ENCODE measurements around the gene NUTM2G. TPM values are rescaled to one million over a fixed set of nuclear protein-coding genes. Genes with fewer than 3 reads are reported as not detected.
"Not testable (repeated sequence)": the region's sequence is repeated elsewhere in the genome, so short reads cannot be mapped to it uniquely, and the experiment has no call there.

NUTM2G gene
- total RNA-seq, 8 experiments from 2014 or later = 0.55 to 3.6 (median 0.90) TPM

DNA sequence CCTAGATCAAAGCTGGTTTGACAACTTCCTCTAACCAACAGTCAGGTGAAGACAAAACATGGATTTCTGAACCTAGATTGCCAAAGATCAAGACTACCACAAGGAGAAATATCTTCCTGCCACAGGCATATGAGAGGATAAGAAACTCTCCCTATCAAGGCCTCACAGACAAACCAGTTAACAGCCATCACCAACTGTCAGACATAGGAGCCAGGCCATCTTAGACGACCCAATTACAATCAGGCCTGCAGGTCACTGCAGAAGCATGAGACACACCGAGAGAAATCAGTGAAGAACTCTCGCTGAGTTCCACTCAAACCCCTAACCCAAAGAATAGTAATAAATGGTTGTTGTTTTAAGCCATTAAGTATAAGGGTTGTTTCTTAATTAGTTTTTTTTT lies 45.4 kb downstream of the NUTM2G start:
- H3K4me3 ChIP-seq; H3K27ac ChIP-seq; ATAC-seq (replicated peaks in 6 of 8); H3K4me1 ChIP-seq (replicated peaks in 1 of 2); in situ Hi-C loops (cut with MboI; ENCODE audit: low pct_unique_long_range_greater_than_20kb in 2 of 9, low sequenced_read_pairs in 9 of 9, unreplicated experiment in 9 of 9): not testable (repeated sequence)
- WGBS, 10 experiments = 94 to 100% methylated on average over 1 to 3 of the region's 3 CpGs; no CpG with 5 or more reads in 8 of the 10 experiments

DNA sequence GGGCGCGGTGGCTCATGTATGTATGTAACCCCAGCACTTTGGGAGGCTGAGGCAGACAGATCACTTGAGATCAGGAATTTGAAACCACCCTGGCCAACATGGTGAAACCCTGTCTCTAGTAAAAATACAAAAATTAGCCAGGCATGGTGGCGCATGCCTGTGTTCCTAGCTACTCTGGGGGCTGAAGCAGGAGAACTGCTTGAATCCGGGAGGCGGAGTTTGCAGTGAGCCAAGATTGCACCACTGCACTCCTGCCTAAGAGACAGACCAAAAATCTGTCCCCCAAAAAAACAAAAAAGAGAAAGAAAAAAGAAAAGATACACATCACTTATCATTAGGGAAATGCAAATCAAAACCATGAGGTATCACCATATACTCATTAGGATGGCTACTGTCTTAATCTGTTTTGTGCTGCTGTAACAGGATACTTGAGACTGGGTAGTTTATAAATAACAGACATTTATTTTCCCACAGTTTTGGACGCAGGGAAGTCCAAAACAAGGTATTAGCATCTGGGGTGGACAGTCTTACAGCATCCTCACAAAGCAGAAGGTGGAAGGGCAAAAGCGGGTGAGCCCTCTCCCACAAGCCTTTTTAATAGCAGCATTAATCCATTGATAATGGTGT lies 55.0 kb downstream of the NUTM2G start:
- in situ Hi-C loops (cut with MboI; ENCODE audit: low pct_unique_long_range_greater_than_20kb in 2 of 9, low sequenced_read_pairs in 9 of 9, unreplicated experiment in 9 of 9); H3K4me1 ChIP-seq (replicated peaks in 1 of 2); ATAC-seq (replicated peaks in 6 of 8); H3K4me3 ChIP-seq; H3K27ac ChIP-seq: not testable (repeated sequence)
- 83 to 100% (median 98%) methylated on average over 1 to 4 of the region's 7 CpGs; no CpG with 5 or more reads in 6 of the 10 experiments for WGBS, 10 experiments

DNA sequence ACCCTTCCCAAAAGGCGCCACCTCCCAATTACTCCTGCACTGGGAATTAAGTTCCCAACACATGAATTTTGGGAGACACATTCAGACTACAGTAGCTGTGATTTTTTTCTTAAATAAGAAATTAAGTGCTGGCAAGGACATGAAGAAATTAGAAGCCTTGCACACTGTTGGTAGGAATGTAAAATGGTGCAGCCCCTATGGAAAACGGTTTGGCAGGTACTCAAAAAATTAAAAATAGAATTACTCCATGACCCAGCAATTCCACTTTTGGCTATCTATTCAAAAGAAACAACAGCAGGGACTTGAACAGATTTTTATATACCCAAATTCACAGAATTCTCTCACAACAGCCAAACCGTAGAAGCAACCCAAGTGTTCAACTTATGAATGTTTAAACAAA lies 55.5 kb downstream of the NUTM2G start:
- H3K4me1 ChIP-seq (replicated peaks in 1 of 2); ATAC-seq (replicated peaks in 6 of 8); H3K27ac ChIP-seq; in situ Hi-C loops (cut with MboI; ENCODE audit: low pct_unique_long_range_greater_than_20kb in 2 of 9, low sequenced_read_pairs in 9 of 9, unreplicated experiment in 9 of 9); H3K4me3 ChIP-seq: not testable (repeated sequence)
- WGBS, 10 experiments = 80 to 100% (median 100%) methylated on average over 1 of the region's 3 CpGs; no CpG with 5 or more reads in 5 of the 10 experiments

DNA sequence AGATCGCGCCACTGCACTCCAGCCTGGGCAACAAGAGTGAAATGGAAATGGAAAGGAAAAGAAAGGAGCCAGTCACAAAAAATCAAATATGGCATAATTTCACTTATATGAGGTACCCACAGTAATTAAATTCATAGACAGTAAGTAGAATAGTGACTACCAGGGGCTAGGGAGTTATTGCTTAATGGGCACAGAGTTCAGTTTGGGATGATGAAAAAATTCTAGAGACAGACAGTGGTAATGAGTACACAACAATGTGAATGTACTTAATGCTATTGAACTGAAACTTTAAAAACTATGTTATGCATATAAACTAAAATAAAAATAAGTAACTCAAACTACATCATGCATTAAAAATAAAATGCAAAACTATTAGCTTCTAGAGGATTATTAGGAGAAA lies 56.2 kb downstream of the NUTM2G start:
- H3K4me3 ChIP-seq; in situ Hi-C loops (cut with MboI; ENCODE audit: low pct_unique_long_range_greater_than_20kb in 2 of 9, low sequenced_read_pairs in 9 of 9, unreplicated experiment in 9 of 9); H3K4me1 ChIP-seq (replicated peaks in 1 of 2); ATAC-seq (replicated peaks in 6 of 8); H3K27ac ChIP-seq: not testable (repeated sequence)
- WGBS, 10 experiments = 100% methylated on average over 1 of the region's 2 CpGs; no CpG with 5 or more reads in 9 of the 10 experiments

Other genes with a start within 250 kb of the NUTM2G start
- 10 to 100 TPM in 7 of 8 experiments, 1 to 10 TPM in 1; 9.2 to 21.0 (median 17.4) TPM for gene ZNF510, start 150.8 kb upstream of the NUTM2G start, total RNA-seq
- gene ZNF782, start 74.3 kb upstream of the NUTM2G start, total RNA-seq = 10 to 100 TPM in 4 of 8 experiments, 1 to 10 TPM in 4; 3.1 to 14.6 (median 10.4) TPM
- 1 to 10 TPM in 5 of 8 experiments, under 1 TPM in 3; 0.50 to 5.6 (median 1.4) TPM for gene CTSV, start 110.3 kb downstream of the NUTM2G start, total RNA-seq

Data from motor neuron (in vitro differentiated cells).